Esophagus muscularis mucosa (tissue), 4 donors: ENCODE results near the gene MANEA. TPM values are rescaled to one million over a fixed set of nuclear protein-coding genes. Genes with fewer than 3 reads are reported as not detected.
"Not testable (repeated sequence)": the region's sequence is repeated elsewhere in the genome, so short reads cannot be mapped to it uniquely, and the experiment has no call there.

ENCODE experiments used
- DNase-seq: peaks from one replicate; pipeline ENCODE4 v3.0.0-alpha.2; 2017; ENCODE audit errors: extremely low spot score
- H3K27ac ChIP-seq, 4 donors: fragments of 200-600 bp; sonication (generic); replicated peaks in 1 of 4; 1 replicate in 3 of 4; 2 replicates in 1 of 4; pipeline ENCODE4 v1.5.1; 2016 to 2019; ENCODE audit warnings: mild to moderate bottlenecking in 1 of 4
- H3K27me3 ChIP-seq, 4 donors: fragments of 200-600 bp; sonication (generic); one replicate each; pipeline versions ENCODE4 v1.5.1 to v1.6.0; 2016 to 2019
- H3K36me3 ChIP-seq, 4 donors: fragments of 200-600 bp; sonication (generic); one replicate each; pipeline ENCODE4 v1.5.1; 2016 to 2019
- H3K4me1 ChIP-seq, 4 donors: fragments of 200-600 bp; sonication (generic); one replicate each; pipeline ENCODE4 v1.5.1; 2016 to 2019
- H3K4me3 ChIP-seq, 4 donors: fragments of 200-600 bp; sonication (generic); 1 replicate in 2 of 4; 2 replicates in 2 of 4; pipeline ENCODE4 v1.5.1; 2016 to 2019; ENCODE audit warnings: mild to moderate bottlenecking in 4 of 4, moderate library complexity in 1 of 4
- H3K9me3 ChIP-seq, 4 donors: fragments of 200-600 bp; sonication (generic); 1 replicate in 3 of 4; 2 replicates in 1 of 4; pipeline ENCODE4 v1.5.1; 2016 to 2019
- CTCF ChIP-seq, 3 experiments: fragments of 200-600 bp in 2 of 3; fragments of 450-650 bp in 1 of 3; sonication (generic) in 2 of 3; IDR thresholded peaks; one replicate each; pipeline ENCODE4 v1.5.1; 2017 to 2019; ENCODE audit warnings: antibody characterized with exemption in 3 of 3, mild to moderate bottlenecking in 2 of 3, moderate library complexity in 1 of 3
- EP300 ChIP-seq: sonication (generic); formaldehyde crosslinking; IDR thresholded peaks from one replicate; pipeline ENCODE4 v1.6.1; 2017; ENCODE audit warnings: antibody characterized with exemption
- POLR2A ChIP-seq: fragments of 450-650 bp; IDR thresholded peaks from one replicate; pipeline ENCODE4 v1.6.1; 2017; ENCODE audit warnings: antibody characterized with exemption, moderate library complexity, mild to moderate bottlenecking, low read depth
- POLR2AphosphoS5 ChIP-seq, 2 donors: sonication (generic); formaldehyde crosslinking; IDR thresholded peaks; one replicate each; pipeline ENCODE4 v1.6.1; 2017; ENCODE audit warnings: antibody characterized with exemption in 2 of 2
- WGBS: methylation state at CpG from one replicate; pipeline ENCODE4 v1.1.5; 2018; 5-methylcytosine and 5-hydroxymethylcytosine counted together
- intact Hi-C: fragments of 100-400 bp; cut with DNase I; formaldehyde crosslinking; loops from one replicate; pipeline ENCODE4 v1.15.1; 2023
- total RNA-seq, 4 donors: library from RNA; depleted of rRNA; stranded (reverse); fragments of >200 nt; gene quantifications; one replicate each; pipeline versions ENCODE4 v1.1.0 to v1.2.1, GENCODE V29; 2016

The MANEA gene
- total RNA-seq, 4 donors from 2014 or later, result 7.0 to 8.9 (median 7.8) TPM

- H3K27me3 ChIP-seq, result no peaks in the 10 kb centered on the region
- TF ChIP-seq POLR2A (no peak), EP300 (no peak), CTCF (IDR thresholded peaks at IDR 0.05) (no peak), POLR2AphosphoS5 (IDR thresholded peaks at IDR 0.05) (no peak)
- intact Hi-C loops, result no loop called here
- peaks cover 8 to 23% (median 17%) of the 10 kb centered on the region in 4 donors for H3K4me1 ChIP-seq
- no peaks in the 10 kb centered on the region for H3K36me3 ChIP-seq
- H3K27ac ChIP-seq, result no peak overlapping the region
- H3K4me3 ChIP-seq, result no peak overlapping the region
- DNase-seq, result no peak
- H3K9me3 ChIP-seq, result peaks cover 0 to 13% (median 8%) of the 10 kb centered on the region in 4 donors
These were observed 3.7 kb downstream of the MANEA start for GRCh38 chr6:95581073-95581472.

GRCh38 chr6:95584226-95584625, 6.9 kb downstream of the MANEA start:
- H3K27me3 ChIP-seq, intact Hi-C loops, H3K36me3 ChIP-seq, H3K4me3 ChIP-seq, DNase-seq, H3K27ac ChIP-seq, H3K4me1 ChIP-seq: not testable (repeated sequence)
- H3K9me3 ChIP-seq, result peaks cover 0 to 13% (median 8%) of the 10 kb centered on the region in 4 donors
- 94% methylated on average over 4 of the region's 9 CpGs for WGBS

- Histone ChIP-seq H3K9me3 (peaks cover 0 to 13% (median 8%) of the 10 kb centered on the region in 4 donors), H3K4me1 (no peaks in the 10 kb centered on the region), H3K36me3 (no peaks in the 10 kb centered on the region), H3K27me3 (no peaks in the 10 kb centered on the region), H3K4me3 (no peak overlapping the region), H3K27ac (no peak overlapping the region)
- TF ChIP-seq POLR2A, result no peak
- TF ChIP-seq CTCF (IDR thresholded peaks at IDR 0.05), result no peak
- TF ChIP-seq POLR2AphosphoS5 (IDR thresholded peaks at IDR 0.05), result no peak
- TF ChIP-seq EP300, result no peak
- no peak for DNase-seq
- WGBS, result 98% methylated on average over 1 of the region's 1 CpG
- intact Hi-C loops, result no loop called here
These were observed 10.7 kb downstream of the MANEA start for GRCh38 chr6:95587989-95588388.

- no peak for DNase-seq
- H3K9me3 ChIP-seq, result peaks cover 0 to 8% (median 6%) of the 10 kb centered on the region in 4 donors
- H3K4me3 ChIP-seq, result no peak overlapping the region
- H3K36me3 ChIP-seq, result no peaks in the 10 kb centered on the region
- intact Hi-C loops, result no loop called here
- no peaks in the 10 kb centered on the region for H3K27me3 ChIP-seq
- no peak overlapping the region for H3K27ac ChIP-seq
- 100% methylated on average over 1 of the region's 1 CpG for WGBS
- H3K4me1 ChIP-seq, result no peaks in the 10 kb centered on the region
- no peak for TF ChIP-seq CTCF (IDR thresholded peaks at IDR 0.05)
- no peak for TF ChIP-seq EP300
- no peak for TF ChIP-seq POLR2AphosphoS5 (IDR thresholded peaks at IDR 0.05)
- TF ChIP-seq POLR2A, result no peak
These were observed 11.7 kb downstream of the MANEA start for GRCh38 chr6:95589067-95589466.

GRCh38 chr6:95589826-95590570, 12.7 kb downstream of the MANEA start:
- Histone ChIP-seq H3K27ac (no peak overlapping the region), H3K9me3 (no peaks in the 10 kb centered on the region), H3K4me3 (no peak overlapping the region), H3K36me3 (no peaks in the 10 kb centered on the region), H3K4me1 (peaks cover 0 to 5% (median 0%) of the 10 kb centered on the region in 4 donors), H3K27me3 (no peaks in the 10 kb centered on the region)
- no peak for DNase-seq
- intact Hi-C loops, result no loop called here
- WGBS, result 77% methylated on average over 4 of the region's 4 CpGs
- TF ChIP-seq CTCF (IDR thresholded peaks at IDR 0.05) (no peak), POLR2A (no peak), POLR2AphosphoS5 (IDR thresholded peaks at IDR 0.05) (no peak), EP300 (no peak)
